ENCODE measurements around the gene NRG3.

The NRG3 gene

DNA sequence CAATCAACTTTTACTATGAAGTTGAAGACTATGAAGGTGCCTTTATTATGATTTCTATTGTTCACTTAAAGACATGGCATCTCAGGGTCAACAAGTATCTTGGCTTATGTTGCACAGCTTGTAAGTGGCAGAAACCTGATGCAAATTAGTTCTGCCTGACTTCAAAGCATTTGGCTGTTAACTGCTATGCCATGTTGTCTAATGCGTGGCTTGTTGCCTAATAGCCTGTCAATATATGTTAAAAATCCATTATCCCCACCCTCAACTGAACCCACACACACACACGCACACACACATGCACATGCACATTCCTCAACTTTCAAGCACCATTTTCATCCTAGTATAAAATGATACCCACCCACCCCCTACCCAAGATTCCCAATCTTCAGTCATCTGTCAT, 217.1 kb downstream of the NRG3 start:
- Histone ChIP-seq H3K27ac (ENCODE audit: low read length) (no peak overlapping the region), H3K36me3 (ENCODE audit: control insufficient read depth, low read depth, low read length) (no peaks in the 10 kb centered on the region), H3K4me1 (ENCODE audit: control insufficient read depth, low read depth, low read length) (peaks cover 15% of the 10 kb centered on the region), H3K9ac (ENCODE audit: low read length) (no peak overlapping the region), H3K27me3 (ENCODE audit: control insufficient read depth, insufficient read depth, low read length) (no peaks in the 10 kb centered on the region), H3K9me3 (ENCODE audit: control insufficient read depth, low read depth, low read length) (no peaks in the 10 kb centered on the region), H3K4me3 (ENCODE audit: low read length) (no peak overlapping the region)

GRCh38 chr10:82124713-82125112, 249.7 kb downstream of the NRG3 start:
- no peak overlapping the region for H3K9ac ChIP-seq (ENCODE audit: low read length)
- H3K27ac ChIP-seq (ENCODE audit: low read length): no peak overlapping the region
- H3K4me1 ChIP-seq (ENCODE audit: control insufficient read depth, low read depth, low read length): no peaks in the 10 kb centered on the region
- no peak overlapping the region for H3K4me3 ChIP-seq (ENCODE audit: low read length)
- no peaks in the 10 kb centered on the region for H3K36me3 ChIP-seq (ENCODE audit: control insufficient read depth, low read depth, low read length)
- H3K9me3 ChIP-seq (ENCODE audit: control insufficient read depth, low read depth, low read length): no peaks in the 10 kb centered on the region
- no peaks in the 10 kb centered on the region for H3K27me3 ChIP-seq (ENCODE audit: control insufficient read depth, insufficient read depth, low read length)

- H3K9me3 ChIP-seq (ENCODE audit: control insufficient read depth, low read depth, low read length): no peaks in the 10 kb centered on the region
- H3K36me3 ChIP-seq (ENCODE audit: control insufficient read depth, low read depth, low read length): no peaks in the 10 kb centered on the region
- H3K4me1 ChIP-seq (ENCODE audit: control insufficient read depth, low read depth, low read length): no peaks in the 10 kb centered on the region
- no peak overlapping the region for H3K27ac ChIP-seq (ENCODE audit: low read length)
- H3K27me3 ChIP-seq (ENCODE audit: control insufficient read depth, insufficient read depth, low read length): no peaks in the 10 kb centered on the region
- no peak overlapping the region for H3K4me3 ChIP-seq (ENCODE audit: low read length)
- no peak overlapping the region for H3K9ac ChIP-seq (ENCODE audit: low read length)
These were observed 253.5 kb downstream of the NRG3 start for GRCh38 chr10:82128527-82128926.

GRCh38 chr10:82136103-82136502, 261.1 kb downstream of the NRG3 start:
- Histone ChIP-seq H3K9ac (ENCODE audit: low read length) (no peak overlapping the region), H3K27me3 (ENCODE audit: control insufficient read depth, insufficient read depth, low read length) (no peaks in the 10 kb centered on the region), H3K27ac (ENCODE audit: low read length) (no peak overlapping the region), H3K9me3 (ENCODE audit: control insufficient read depth, low read depth, low read length) (no peaks in the 10 kb centered on the region), H3K4me1 (ENCODE audit: control insufficient read depth, low read depth, low read length) (no peaks in the 10 kb centered on the region), H3K4me3 (ENCODE audit: low read length) (no peak overlapping the region), H3K36me3 (ENCODE audit: control insufficient read depth, low read depth, low read length) (no peaks in the 10 kb centered on the region)

DNA sequence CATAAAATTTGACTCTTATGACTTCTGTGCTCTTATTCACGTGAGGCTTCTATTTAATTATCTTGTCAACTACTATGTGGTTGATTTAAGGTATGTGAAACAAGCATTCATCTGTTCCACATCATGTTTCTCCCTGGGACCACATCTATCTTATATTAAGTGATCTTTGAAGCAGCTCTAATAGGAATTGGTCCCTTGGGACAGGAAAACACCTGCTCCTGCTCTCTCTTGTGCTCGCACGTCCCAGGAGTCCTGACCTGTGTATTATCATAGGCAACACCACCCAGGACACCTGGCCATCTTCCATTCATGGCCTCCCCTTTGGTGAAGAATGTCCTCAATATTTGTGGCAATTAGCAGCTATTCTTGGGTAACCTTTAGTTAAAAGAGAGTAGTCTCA, 269.2 kb downstream of the NRG3 start:
- Histone ChIP-seq H3K36me3 (ENCODE audit: control insufficient read depth, low read depth, low read length) (no peaks in the 10 kb centered on the region), H3K4me1 (ENCODE audit: control insufficient read depth, low read depth, low read length) (no peaks in the 10 kb centered on the region), H3K4me3 (ENCODE audit: low read length) (no peak overlapping the region), H3K27ac (ENCODE audit: low read length) (no peak overlapping the region), H3K9ac (ENCODE audit: low read length) (no peak overlapping the region), H3K27me3 (ENCODE audit: control insufficient read depth, insufficient read depth, low read length) (no peaks in the 10 kb centered on the region), H3K9me3 (ENCODE audit: control insufficient read depth, low read depth, low read length) (no peaks in the 10 kb centered on the region)

GRCh38 chr10:82148764-82149163, 273.8 kb downstream of the NRG3 start:
- Histone ChIP-seq H3K4me3 (ENCODE audit: low read length) (no peak overlapping the region), H3K9me3 (ENCODE audit: control insufficient read depth, low read depth, low read length) (no peaks in the 10 kb centered on the region), H3K4me1 (ENCODE audit: control insufficient read depth, low read depth, low read length) (no peaks in the 10 kb centered on the region), H3K36me3 (ENCODE audit: control insufficient read depth, low read depth, low read length) (no peaks in the 10 kb centered on the region), H3K27ac (ENCODE audit: low read length) (no peak overlapping the region), H3K9ac (ENCODE audit: low read length) (no peak overlapping the region), H3K27me3 (ENCODE audit: control insufficient read depth, insufficient read depth, low read length) (no peaks in the 10 kb centered on the region)

DNA sequence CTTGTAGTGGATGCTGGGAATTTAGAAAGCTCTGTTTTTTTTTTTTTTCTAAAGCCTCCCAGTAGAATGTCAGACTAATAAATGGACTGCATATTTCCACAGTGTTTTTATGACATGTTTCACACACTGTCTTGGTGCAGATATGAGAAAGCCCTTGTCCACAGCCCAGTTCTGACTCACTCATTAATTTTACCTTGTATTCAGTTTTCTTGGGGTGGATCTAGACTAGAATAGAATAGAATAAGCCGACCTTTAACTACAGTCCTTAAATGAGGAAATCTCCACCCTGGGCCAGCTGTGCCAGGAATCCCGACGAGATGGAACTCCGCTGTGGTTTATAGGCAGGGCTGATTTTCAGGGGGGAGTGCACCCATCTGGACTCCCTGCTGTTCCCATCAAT, 274.7 kb downstream of the NRG3 start:
- no peak overlapping the region for H3K4me3 ChIP-seq (ENCODE audit: low read length)
- H3K9me3 ChIP-seq (ENCODE audit: control insufficient read depth, low read depth, low read length): no peaks in the 10 kb centered on the region
- H3K27ac ChIP-seq (ENCODE audit: low read length): no peak overlapping the region
- no peak overlapping the region for H3K9ac ChIP-seq (ENCODE audit: low read length)
- no peaks in the 10 kb centered on the region for H3K27me3 ChIP-seq (ENCODE audit: control insufficient read depth, insufficient read depth, low read length)
- H3K36me3 ChIP-seq (ENCODE audit: control insufficient read depth, low read depth, low read length): no peaks in the 10 kb centered on the region
- H3K4me1 ChIP-seq (ENCODE audit: control insufficient read depth, low read depth, low read length): no peaks in the 10 kb centered on the region

DNA sequence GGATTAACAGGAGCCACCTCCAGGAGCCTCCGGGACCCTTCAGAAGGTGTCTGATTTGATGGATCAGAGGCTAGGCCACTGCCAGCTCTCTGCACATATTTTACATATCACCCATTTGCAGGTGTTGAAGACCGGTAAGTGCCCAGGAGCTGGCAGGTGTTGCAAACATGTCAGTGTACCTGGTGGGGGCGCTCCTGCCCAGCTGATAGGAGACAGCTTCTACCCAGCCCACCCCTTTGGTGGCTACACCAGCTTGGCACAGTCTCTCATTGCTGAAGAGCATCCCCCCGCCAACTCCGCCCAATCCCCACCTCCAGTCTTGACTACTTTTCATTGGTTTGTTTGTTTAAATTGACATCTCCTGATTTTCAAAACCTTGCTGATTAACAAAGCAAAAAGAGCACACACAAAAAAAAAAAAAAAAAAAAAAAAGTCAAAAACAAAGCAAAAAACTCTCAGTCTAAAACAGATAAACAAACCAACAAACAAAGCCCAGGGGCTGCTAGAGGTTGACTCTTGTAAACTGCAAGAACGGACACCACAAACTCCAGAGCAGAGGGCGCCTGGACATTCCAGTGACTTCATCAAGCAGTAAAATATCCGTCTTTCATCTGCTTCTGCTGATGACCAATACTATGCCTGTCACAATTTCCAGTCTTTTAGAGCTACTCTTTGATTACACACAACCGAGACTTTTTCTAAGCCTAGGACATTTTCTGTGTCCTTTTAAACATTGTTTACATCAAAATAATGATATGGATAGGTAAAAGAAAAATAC, 275.3 kb downstream of the NRG3 start:
- H3K9me3 ChIP-seq (ENCODE audit: control insufficient read depth, low read depth, low read length): no peaks in the 10 kb centered on the region
- H3K27me3 ChIP-seq (ENCODE audit: control insufficient read depth, insufficient read depth, low read length): no peaks in the 10 kb centered on the region
- no peaks in the 10 kb centered on the region for H3K36me3 ChIP-seq (ENCODE audit: control insufficient read depth, low read depth, low read length)
- no peak overlapping the region for H3K27ac ChIP-seq (ENCODE audit: low read length)
- H3K9ac ChIP-seq (ENCODE audit: low read length): no peak overlapping the region
- no peak overlapping the region for H3K4me3 ChIP-seq (ENCODE audit: low read length)
- no peaks in the 10 kb centered on the region for H3K4me1 ChIP-seq (ENCODE audit: control insufficient read depth, low read depth, low read length)

DNA sequence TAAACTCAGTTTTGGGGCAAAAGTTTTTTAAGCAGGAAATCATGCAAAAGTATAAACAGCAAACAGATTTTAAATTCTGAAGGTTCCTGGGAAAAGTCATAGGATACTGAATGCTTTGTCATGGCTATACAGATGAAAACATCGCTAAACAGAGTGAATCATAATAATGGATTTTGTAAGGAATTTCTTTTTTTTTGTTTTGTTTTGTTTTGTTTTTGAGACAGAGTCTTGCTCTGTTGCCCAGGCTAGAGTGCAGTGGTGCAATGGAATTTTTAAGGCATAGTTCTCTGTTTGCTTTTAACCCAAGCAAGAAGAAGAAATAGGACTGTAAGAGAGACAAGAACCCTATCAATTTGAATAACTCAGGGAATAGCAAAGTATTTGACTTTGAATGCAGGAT, 285.3 kb downstream of the NRG3 start:
- H3K36me3 ChIP-seq (ENCODE audit: control insufficient read depth, low read depth, low read length): no peaks in the 10 kb centered on the region

GRCh38 chr10:82161264-82161663, 286.3 kb downstream of the NRG3 start:
- H3K9ac ChIP-seq (ENCODE audit: low read length): no peak overlapping the region
- H3K27me3 ChIP-seq (ENCODE audit: control insufficient read depth, insufficient read depth, low read length): no peaks in the 10 kb centered on the region
- H3K36me3 ChIP-seq (ENCODE audit: control insufficient read depth, low read depth, low read length): no peaks in the 10 kb centered on the region
- H3K9me3 ChIP-seq (ENCODE audit: control insufficient read depth, low read depth, low read length): no peaks in the 10 kb centered on the region
- H3K27ac ChIP-seq (ENCODE audit: low read length): no peak overlapping the region
- no peaks in the 10 kb centered on the region for H3K4me1 ChIP-seq (ENCODE audit: control insufficient read depth, low read depth, low read length)
- H3K4me3 ChIP-seq (ENCODE audit: low read length): no peak overlapping the region

More for the DNA sequence above, 285.3 kb downstream of the NRG3 start:
- Histone ChIP-seq H3K27me3 (ENCODE audit: control insufficient read depth, insufficient read depth, low read length) (no peaks in the 10 kb centered on the region), H3K9ac (ENCODE audit: low read length) (no peak overlapping the region), H3K4me3 (ENCODE audit: low read length) (no peak overlapping the region), H3K9me3 (ENCODE audit: control insufficient read depth, low read depth, low read length) (no peaks in the 10 kb centered on the region), H3K4me1 (ENCODE audit: control insufficient read depth, low read depth, low read length) (no peaks in the 10 kb centered on the region), H3K27ac (ENCODE audit: low read length) (no peak overlapping the region)

DNA sequence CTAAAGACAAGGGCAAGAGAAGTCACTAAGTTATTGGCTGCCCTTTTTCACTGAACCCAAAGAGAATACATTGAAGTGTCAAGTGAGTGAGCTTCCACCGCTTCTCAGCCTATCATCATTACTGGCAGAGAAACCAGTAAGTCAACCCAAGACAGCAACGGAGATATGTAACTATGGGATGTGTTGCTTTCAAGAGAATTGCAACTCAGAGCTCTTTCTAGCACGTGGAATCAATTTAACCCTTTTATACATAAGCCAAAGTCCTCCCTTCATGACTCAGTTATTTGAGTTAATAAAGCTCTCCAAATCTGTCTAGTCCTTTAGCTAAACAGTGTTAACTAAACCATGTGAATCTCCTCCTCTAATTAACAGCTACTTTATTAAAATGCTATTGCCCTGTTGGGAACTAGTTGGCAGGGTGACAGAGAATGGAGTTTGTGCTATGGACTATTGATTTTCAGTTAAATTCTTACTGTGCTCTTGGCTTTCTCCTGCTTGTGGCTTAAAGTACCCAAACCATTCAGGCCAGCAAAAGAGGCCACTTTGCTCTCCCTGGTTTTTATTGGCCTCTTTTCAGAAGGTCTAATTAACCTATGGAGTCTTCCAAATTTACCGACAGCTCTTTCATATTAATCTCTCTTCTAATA, 287.7 kb downstream of the NRG3 start:
- Histone ChIP-seq H3K4me1 (ENCODE audit: control insufficient read depth, low read depth, low read length) (no peaks in the 10 kb centered on the region), H3K4me3 (ENCODE audit: low read length) (no peak overlapping the region), H3K9ac (ENCODE audit: low read length) (no peak overlapping the region), H3K27ac (ENCODE audit: low read length) (no peak overlapping the region), H3K36me3 (ENCODE audit: control insufficient read depth, low read depth, low read length) (no peaks in the 10 kb centered on the region), H3K9me3 (ENCODE audit: control insufficient read depth, low read depth, low read length) (no peaks in the 10 kb centered on the region), H3K27me3 (ENCODE audit: control insufficient read depth, insufficient read depth, low read length) (no peaks in the 10 kb centered on the region)

- Histone ChIP-seq H3K9ac (ENCODE audit: low read length) (no peak overlapping the region), H3K36me3 (ENCODE audit: control insufficient read depth, low read depth, low read length) (no peaks in the 10 kb centered on the region)
These were observed 296.9 kb downstream of the NRG3 start for GRCh38 chr10:82171899-82172298.

More at GRCh38 chr10:82171899-82172298, 296.9 kb downstream of the NRG3 start:
- no peaks in the 10 kb centered on the region for H3K9me3 ChIP-seq (ENCODE audit: control insufficient read depth, low read depth, low read length)
- H3K4me1 ChIP-seq (ENCODE audit: control insufficient read depth, low read depth, low read length): no peaks in the 10 kb centered on the region
- H3K4me3 ChIP-seq (ENCODE audit: low read length): no peak overlapping the region
- H3K27me3 ChIP-seq (ENCODE audit: control insufficient read depth, insufficient read depth, low read length): no peaks in the 10 kb centered on the region
- no peak overlapping the region for H3K27ac ChIP-seq (ENCODE audit: low read length)

All from iPS-18a (cell line).